ENCODE measurements around the gene MAP9. TPM values are rescaled to one million over a fixed set of nuclear protein-coding genes. Genes with fewer than 3 reads are reported as not detected.

MAP9 gene
- total RNA-seq, 2 experiments from 2014 or later, result 8.3 to 8.4 TPM

DNA sequence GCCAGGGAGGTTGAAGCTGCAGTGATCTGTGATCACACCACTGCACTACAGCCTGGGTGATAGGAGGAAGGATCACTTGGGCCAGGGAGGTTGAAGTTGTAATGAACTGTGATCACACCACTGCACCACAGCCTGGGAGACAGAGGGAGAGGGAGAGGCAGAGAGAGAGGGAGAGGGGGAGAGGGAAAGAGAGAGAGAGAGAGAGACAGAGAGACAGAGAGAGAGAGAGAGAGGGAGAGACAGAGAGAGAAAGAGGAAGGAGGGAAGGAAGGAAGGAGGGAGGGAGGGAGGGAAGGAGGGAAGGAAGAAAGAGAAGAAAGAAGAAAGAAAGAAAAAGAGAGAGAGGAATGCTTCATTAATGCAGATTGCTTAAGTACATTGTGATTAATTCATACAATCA, 15.2 kb upstream of the MAP9 start:
- POLR2A ChIA-PET, result no interaction called here
- no peaks in the 10 kb centered on the region for H3K4me1 Mint-ChIP-seq (ENCODE audit: low read depth)
- intact Hi-C loops (cut with micrococcal nuclease), result no loop called here
- no peaks in the 10 kb centered on the region for H3K36me3 Mint-ChIP-seq (ENCODE audit: low read depth)
- no peak overlapping the region for H3K4me3 Mint-ChIP-seq
- CTCF ChIA-PET, result no interaction called here
- DNase-seq (no peak), ATAC-seq (no peak)
- H3K27me3 Mint-ChIP-seq, result peaks cover 11% of the 10 kb centered on the region
- no peaks in the 10 kb centered on the region for H3K9me3 Mint-ChIP-seq
- H3K27ac Mint-ChIP-seq, result no peak overlapping the region
- TF ChIP-seq, protein P1, sequence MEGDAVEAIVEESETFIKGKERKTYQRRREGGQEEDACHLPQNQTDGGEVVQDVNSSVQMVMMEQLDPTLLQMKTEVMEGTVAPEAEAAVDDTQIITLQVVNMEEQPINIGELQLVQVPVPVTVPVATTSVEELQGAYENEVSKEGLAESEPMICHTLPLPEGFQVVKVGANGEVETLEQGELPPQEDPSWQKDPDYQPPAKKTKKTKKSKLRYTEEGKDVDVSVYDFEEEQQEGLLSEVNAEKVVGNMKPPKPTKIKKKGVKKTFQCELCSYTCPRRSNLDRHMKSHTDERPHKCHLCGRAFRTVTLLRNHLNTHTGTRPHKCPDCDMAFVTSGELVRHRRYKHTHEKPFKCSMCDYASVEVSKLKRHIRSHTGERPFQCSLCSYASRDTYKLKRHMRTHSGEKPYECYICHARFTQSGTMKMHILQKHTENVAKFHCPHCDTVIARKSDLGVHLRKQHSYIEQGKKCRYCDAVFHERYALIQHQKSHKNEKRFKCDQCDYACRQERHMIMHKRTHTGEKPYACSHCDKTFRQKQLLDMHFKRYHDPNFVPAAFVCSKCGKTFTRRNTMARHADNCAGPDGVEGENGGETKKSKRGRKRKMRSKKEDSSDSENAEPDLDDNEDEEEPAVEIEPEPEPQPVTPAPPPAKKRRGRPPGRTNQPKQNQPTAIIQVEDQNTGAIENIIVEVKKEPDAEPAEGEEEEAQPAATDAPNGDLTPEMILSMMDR (IDR thresholded peaks at IDR 0.05), result no peak

DNA sequence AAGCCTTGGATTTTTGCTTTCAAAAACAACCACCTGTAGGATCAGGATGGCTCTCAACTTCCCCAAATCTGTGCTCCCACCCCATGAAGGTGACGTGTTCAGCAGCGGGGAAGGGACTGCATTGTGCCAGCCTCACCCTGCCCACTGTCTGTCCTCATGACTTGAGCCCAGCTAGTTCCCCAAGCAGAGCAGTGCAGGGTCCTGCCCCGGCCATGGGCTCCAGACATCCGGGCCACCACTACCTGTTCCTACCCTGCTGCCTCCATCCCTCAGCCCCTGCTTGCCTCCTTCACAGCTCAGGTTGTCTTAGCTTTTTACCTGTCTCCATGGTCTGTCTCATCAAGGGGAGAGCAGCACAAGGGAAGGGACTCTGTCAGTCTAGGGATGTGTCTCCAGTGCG, 11.4 kb upstream of the MAP9 start:
- ChIA-PET CTCF (no interaction called here), POLR2A (no interaction called here)
- Mint-ChIP-seq H3K9me3 (no peaks in the 10 kb centered on the region), H3K4me1 (ENCODE audit: low read depth) (no peaks in the 10 kb centered on the region), H3K4me3 (no peak overlapping the region), H3K27me3 (peaks cover 6% of the 10 kb centered on the region), H3K27ac (no peak overlapping the region), H3K36me3 (ENCODE audit: low read depth) (no peaks in the 10 kb centered on the region)
- ATAC-seq (no peak), DNase-seq (no peak)
- TF ChIP-seq, protein P1 (IDR thresholded peaks at IDR 0.05), result no peak
- intact Hi-C loops (cut with micrococcal nuclease), result no loop called here

DNA sequence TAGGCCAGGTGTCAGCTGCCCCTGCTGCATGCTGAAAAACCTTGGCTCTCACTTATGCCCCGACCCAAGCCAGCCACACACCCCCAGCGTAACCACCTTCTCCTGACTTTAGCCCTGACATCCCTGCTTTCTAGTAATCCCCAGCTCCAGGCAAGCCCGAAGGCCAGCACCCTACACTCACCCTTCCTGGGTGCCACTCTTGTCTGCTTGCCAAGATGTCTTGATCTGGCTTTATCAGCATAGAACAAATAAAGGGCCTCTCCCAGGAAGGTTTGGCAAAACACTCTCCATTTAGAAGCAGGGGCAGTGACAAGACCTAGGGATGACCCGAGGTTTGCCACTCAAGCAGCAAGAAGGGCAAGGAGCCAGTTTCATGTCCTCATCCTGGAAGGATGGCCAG, 6.8 kb upstream of the MAP9 start:
- ATAC-seq (no peak), DNase-seq (no peak)
- TF ChIP-seq, protein P1 (IDR thresholded peaks at IDR 0.05), result no peak
- H3K9me3 Mint-ChIP-seq, result no peaks in the 10 kb centered on the region
- H3K27me3 Mint-ChIP-seq, result no peaks in the 10 kb centered on the region
- H3K4me3 Mint-ChIP-seq, result no peak overlapping the region
- no peak overlapping the region for H3K27ac Mint-ChIP-seq
- ChIA-PET CTCF (no interaction called here), POLR2A (no interaction called here)
- intact Hi-C loops (cut with micrococcal nuclease), result no loop called here
- no peaks in the 10 kb centered on the region for H3K4me1 Mint-ChIP-seq (ENCODE audit: low read depth)
- no peaks in the 10 kb centered on the region for H3K36me3 Mint-ChIP-seq (ENCODE audit: low read depth)

DNA sequence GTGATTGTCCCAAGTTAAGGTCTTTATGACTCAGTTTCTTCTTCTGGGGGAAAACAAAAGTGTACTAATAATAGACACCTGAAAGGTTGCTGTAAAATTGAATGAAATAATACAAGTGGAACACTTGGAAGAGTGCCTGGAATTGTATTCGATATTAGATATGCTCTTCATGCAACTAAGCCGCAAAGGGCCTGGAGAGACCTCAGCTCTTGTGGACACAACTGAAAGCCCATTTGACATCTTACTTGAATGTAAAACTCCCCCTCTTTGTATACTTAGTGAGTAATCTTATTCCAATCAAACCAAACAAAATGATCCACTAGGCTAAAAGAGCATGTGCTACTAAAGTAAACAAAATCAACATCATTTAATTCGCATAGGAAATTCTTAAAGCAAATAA, 511 bp upstream of the MAP9 start:
- POLR2A ChIA-PET, result no interaction called here
- intact Hi-C loops (cut with micrococcal nuclease), result loop anchor here (10.0 kb wide), 1 partner anchor 822 kb away; the partner anchor contains the start of gene PLRG1
- no peaks in the 10 kb centered on the region for H3K9me3 Mint-ChIP-seq
- CTCF ChIA-PET, result no interaction called here
- H3K4me3 Mint-ChIP-seq, result peak overlapping the region; percentile 82
- no peak for ATAC-seq
- H3K36me3 Mint-ChIP-seq (ENCODE audit: low read depth), result peaks cover 3% of the 10 kb centered on the region
- no peaks in the 10 kb centered on the region for H3K27me3 Mint-ChIP-seq
- peaks cover 18% of the 10 kb centered on the region for H3K4me1 Mint-ChIP-seq (ENCODE audit: low read depth)
- peak overlapping the region; percentile 90 for H3K27ac Mint-ChIP-seq
- TF ChIP-seq, protein P1 (IDR thresholded peaks at IDR 0.05), result no peak
- DNase-seq, result no peak

DNA sequence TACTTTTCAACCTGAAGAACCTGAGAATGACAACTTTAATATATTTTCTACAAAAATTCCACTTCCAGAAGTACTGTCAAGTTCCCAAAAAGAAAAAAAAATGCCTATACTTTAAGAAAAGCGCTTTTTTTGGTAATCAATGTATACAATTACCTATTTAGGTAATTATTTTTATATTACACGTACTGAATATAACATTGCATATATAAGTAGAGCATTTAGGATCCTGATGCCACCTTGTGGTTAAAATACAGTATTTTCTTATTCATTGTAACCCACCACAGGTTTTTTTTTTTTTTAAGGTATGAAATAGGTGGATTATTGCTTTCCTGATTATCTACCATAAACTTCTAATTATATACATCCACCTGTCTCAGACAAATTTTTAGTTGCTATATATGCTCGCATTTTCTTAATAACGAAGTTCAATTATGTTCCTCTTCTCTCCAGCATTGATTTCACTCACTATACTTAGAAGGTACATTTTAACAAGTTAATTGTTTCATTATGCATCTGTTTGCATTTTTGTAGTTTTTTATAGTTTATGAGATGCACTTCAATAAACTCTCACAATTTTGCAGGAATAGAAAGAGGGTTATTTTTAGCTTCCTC, 5.2 kb downstream of the MAP9 start:
- no peak for DNase-seq
- Mint-ChIP-seq H3K36me3 (ENCODE audit: low read depth) (peaks cover 3% of the 10 kb centered on the region), H3K27ac (no peak overlapping the region), H3K9me3 (no peaks in the 10 kb centered on the region), H3K4me3 (no peak overlapping the region), H3K4me1 (ENCODE audit: low read depth) (peaks cover 11% of the 10 kb centered on the region), H3K27me3 (no peaks in the 10 kb centered on the region)
- TF ChIP-seq, protein P1 (IDR thresholded peaks at IDR 0.05), result peak; percentile 57
- intact Hi-C loops (cut with micrococcal nuclease), result loop anchor here (10.0 kb wide), 1 partner anchor 817 kb away; the partner anchor contains the start of gene PLRG1
- ATAC-seq, result no peak
- POLR2A ChIA-PET, result no interaction called here
- CTCF ChIA-PET, result no interaction called here
